GM21447 (cell line): ENCODE data around the gene RSF1.

ENCODE experiments used
- ATAC-seq: cut with Tn5 transposase; IDR thresholded peaks from one replicate; pipeline ENCODE4 v1.9.1; 2021; ENCODE audit not compliant: unreplicated experiment

Gene RSF1

GRCh38 chr11:77698896-77699295, 121.6 kb downstream of the RSF1 start:
- ATAC-seq: no peak

- no peak for ATAC-seq
These were observed 122.7 kb downstream of the RSF1 start for GRCh38 chr11:77697865-77698264.

- ATAC-seq: no peak
These were observed 125.1 kb downstream of the RSF1 start for GRCh38 chr11:77695417-77695816.

GRCh38 chr11:77690649-77691048, 129.9 kb downstream of the RSF1 start:
- ATAC-seq: no peak

- no peak for ATAC-seq
These were observed 133.4 kb downstream of the RSF1 start for GRCh38 chr11:77687088-77687487.

GRCh38 chr11:77677138-77677537, 143.4 kb downstream of the RSF1 start:
- ATAC-seq: no peak

GRCh38 chr11:77672264-77672663, 148.3 kb downstream of the RSF1 start:
- ATAC-seq: no peak

GRCh38 chr11:77669848-77670511, 150.5 kb downstream of the RSF1 start:
- ATAC-seq: no peak

GRCh38 chr11:77668760-77669159, 151.8 kb downstream of the RSF1 start:
- ATAC-seq: no peak

GRCh38 chr11:77665240-77665965, 155.1 kb downstream of the RSF1 start:
- ATAC-seq: no peak

- no peak for ATAC-seq
These were observed 158.9 kb downstream of the RSF1 start for GRCh38 chr11:77661670-77662069.

GRCh38 chr11:77660947-77661346, 159.6 kb downstream of the RSF1 start:
- ATAC-seq: no peak

- ATAC-seq: no peak
These were observed 162.1 kb downstream of the RSF1 start for GRCh38 chr11:77658213-77659013.

- no peak for ATAC-seq
These were observed 164.2 kb downstream of the RSF1 start for GRCh38 chr11:77656362-77656761.

GRCh38 chr11:77654770-77655434, 165.6 kb downstream of the RSF1 start:
- no peak for ATAC-seq

- no peak for ATAC-seq
These were observed 170.4 kb downstream of the RSF1 start for GRCh38 chr11:77650123-77650522.

GRCh38 chr11:77647654-77648305, 172.7 kb downstream of the RSF1 start:
- no peak for ATAC-seq

- no peak for ATAC-seq
These were observed 175.6 kb downstream of the RSF1 start for GRCh38 chr11:77644887-77645286.

GRCh38 chr11:77642228-77642627, 178.3 kb downstream of the RSF1 start:
- no peak for ATAC-seq

GRCh38 chr11:77637345-77638165, 183.0 kb downstream of the RSF1 start, which contains the start of gene CLNS1A:
Gene CLNS1A (minus strand): TSS chr11:77637794. CDS start chr11:77637714, 80 bp downstream.
- ATAC-seq: peak; percentile 97
